H54 (cell line): ENCODE measurements around the gene SMURF2.

Source experiments
- DNase-seq: peaks from one replicate; pipeline ENCODE4 v3.0.0; 2011; ENCODE audit warnings: low spot score, mixed read lengths; ENCODE audit not compliant: insufficient read length
- FAIRE-seq: peaks from 3 replicates; lab custom pipeline; 2011; peaks lifted over from hg19 to GRCh38; lab: Jason Lieb, UNC
- POLR2A ChIP-seq: IDR thresholded peaks from 2 replicates; pipeline ENCODE4 v1.6.1; 2011; ENCODE audit warnings: low read depth, mild to moderate bottlenecking, low read length

The SMURF2 gene

GRCh38 chr17:64506576-64507412 is 155.3 kb downstream of the SMURF2 start, which contains the start of gene CEP95:
CEP95 (plus strand) TSS chr17:64506977; CDS start chr17:64507098, 121 bp downstream.
- TF ChIP-seq POLR2A = peak; percentile 86
- DNase-seq (peak; percentile 72), FAIRE-seq (peak; percentile 50)

- DNase-seq (peak; percentile 86), FAIRE-seq (peak; percentile 88)
- TF ChIP-seq POLR2A = peak; percentile 98
Observed at GRCh38 chr17:64506201-64506575, 155.9 kb downstream of the SMURF2 start, which contains the start of gene DDX5. DDX5 (minus strand) TSS chr17:64506289; CDS start chr17:64506119, 170 bp downstream.

- no peak for DNase-seq
- peak; percentile 67 for TF ChIP-seq POLR2A
- no peak for FAIRE-seq
Observed at GRCh38 chr17:64505340-64506200, 156.5 kb downstream of the SMURF2 start.

GRCh38 chr17:64504769-64505339 is 157.3 kb downstream of the SMURF2 start:
- no peak for FAIRE-seq

GRCh38 chr17:64503821-64504768 is 158.0 kb downstream of the SMURF2 start:
- DNase-seq (no peak), FAIRE-seq (no peak)

More at GRCh38 chr17:64504769-64505339, 157.3 kb downstream of the SMURF2 start:
- no peak for TF ChIP-seq POLR2A
- no peak for DNase-seq

GRCh38 chr17:64503341-64503740 is 158.8 kb downstream of the SMURF2 start:
- no peak for DNase-seq
- no peak for FAIRE-seq
- no peak for TF ChIP-seq POLR2A

More at GRCh38 chr17:64503821-64504768, 158.0 kb downstream of the SMURF2 start:
- no peak for TF ChIP-seq POLR2A

GRCh38 chr17:64502809-64503208 is 159.3 kb downstream of the SMURF2 start:
- TF ChIP-seq POLR2A = no peak
- no peak for FAIRE-seq
- DNase-seq = no peak

GRCh38 chr17:64502021-64502420 is 160.1 kb downstream of the SMURF2 start:
- FAIRE-seq = no peak

GRCh38 chr17:64500862-64501765 is 161.0 kb downstream of the SMURF2 start:
- FAIRE-seq = no peak
- no peak for TF ChIP-seq POLR2A
- no peak for DNase-seq

More at GRCh38 chr17:64502021-64502420, 160.1 kb downstream of the SMURF2 start:
- no peak for DNase-seq
- TF ChIP-seq POLR2A = no peak

- TF ChIP-seq POLR2A = no peak
- FAIRE-seq (no peak), DNase-seq (no peak)
Observed at GRCh38 chr17:64500487-64500859, 161.6 kb downstream of the SMURF2 start.

- DNase-seq = no peak
- TF ChIP-seq POLR2A = no peak
- FAIRE-seq = no peak
Observed at GRCh38 chr17:64499805-64500486, 162.2 kb downstream of the SMURF2 start.
